ENCODE data around the gene TIAM2. TPM values are rescaled to one million over a fixed set of nuclear protein-coding genes. Genes with fewer than 3 reads are reported as not detected.
"Not testable (repeated sequence)": the region's sequence is repeated elsewhere in the genome, so short reads cannot be mapped to it uniquely, and the experiment has no call there.

TIAM2 gene
- total RNA-seq, 2 experiments from 2014 or later = 4.4 to 5.3 TPM

GRCh38 chr6:155100591-155100990 is 105.5 kb downstream of the TIAM2 start:
- Histone ChIP-seq H3K27ac (ENCODE audit: low read depth in 1 of 2, low read length in 2 of 2) (no peak overlapping the region), H3K9me3 (ENCODE audit: control insufficient read depth in 1 of 2, insufficient read depth in 1 of 2, low read length in 2 of 2) (peaks cover 0 to 3% of the 10 kb centered on the region in 2 experiments), H3K27me3 (ENCODE audit: control insufficient read depth in 1 of 2, insufficient read depth in 2 of 2, low read length in 2 of 2) (no peaks in the 10 kb centered on the region), H3K4me1 (ENCODE audit: insufficient read depth, low read length) (no peaks in the 10 kb centered on the region), H3K36me3 (ENCODE audit: insufficient read depth, low read length) (no peaks in the 10 kb centered on the region), H3K4me3 (ENCODE audit: low read length) (no peak overlapping the region)
- Mint-ChIP-seq H3K36me3 (ENCODE audit: low read depth) (no peaks in the 10 kb centered on the region), H3K27me3 (no peaks in the 10 kb centered on the region), H3K4me3 (no peak overlapping the region), H3K27ac (no peak overlapping the region), H3K4me1 (ENCODE audit: low read depth) (no peaks in the 10 kb centered on the region), H3K9me3 (peaks cover 6% of the 10 kb centered on the region)
- ATAC-seq (ENCODE audit: poor library complexity) (no peak), DNase-seq (no peak)
- CTCF ChIA-PET = no interaction called here
- no peak for TF ChIP-seq CTCF (IDR thresholded peaks at IDR 0.05)
- intact Hi-C loops (cut with DNase I, micrococcal nuclease) = no loop called here
- POLR2A ChIA-PET = no interaction called here

GRCh38 chr6:155103083-155103645 is 108.0 kb downstream of the TIAM2 start:
- H3K4me3 Mint-ChIP-seq; H3K27me3 Mint-ChIP-seq; H3K4me1 Mint-ChIP-seq (ENCODE audit: low read depth); CTCF ChIA-PET; H3K27ac ChIP-seq (ENCODE audit: low read depth in 1 of 2, low read length in 2 of 2); H3K36me3 Mint-ChIP-seq (ENCODE audit: low read depth); H3K4me3 ChIP-seq (ENCODE audit: low read length); H3K27me3 ChIP-seq (ENCODE audit: control insufficient read depth in 1 of 2, insufficient read depth in 2 of 2, low read length in 2 of 2); H3K27ac Mint-ChIP-seq; H3K36me3 ChIP-seq (ENCODE audit: insufficient read depth, low read length); H3K9me3 Mint-ChIP-seq; ATAC-seq (ENCODE audit: poor library complexity); DNase-seq; POLR2A ChIA-PET; H3K4me1 ChIP-seq (ENCODE audit: insufficient read depth, low read length); intact Hi-C loops (cut with DNase I, micrococcal nuclease); H3K9me3 ChIP-seq (ENCODE audit: control insufficient read depth in 1 of 2, insufficient read depth in 1 of 2, low read length in 2 of 2): not testable (repeated sequence)

GRCh38 chr6:155103816-155104366 is 108.8 kb downstream of the TIAM2 start:
- CTCF ChIA-PET = no interaction called here
- Mint-ChIP-seq H3K27ac (no peak overlapping the region), H3K4me1 (ENCODE audit: low read depth) (peaks cover 5% of the 10 kb centered on the region), H3K9me3 (no peaks in the 10 kb centered on the region), H3K36me3 (ENCODE audit: low read depth) (no peaks in the 10 kb centered on the region), H3K27me3 (peaks cover 10% of the 10 kb centered on the region), H3K4me3 (no peak overlapping the region)
- ATAC-seq (ENCODE audit: poor library complexity) (no peak), DNase-seq (peak in 2 of 14 experiments; percentile 37 to 60)
- H3K4me3 ChIP-seq (ENCODE audit: low read length) = no peak overlapping the region
- POLR2A ChIA-PET = interaction anchor here (0.9 kb wide), 1 partner anchor 13 kb away, joined by 5 read pairs; no protein-coding TSS in a partner anchor
- no peaks in the 10 kb centered on the region for H3K36me3 ChIP-seq (ENCODE audit: insufficient read depth, low read length)
- H3K4me1 ChIP-seq (ENCODE audit: insufficient read depth, low read length) = peaks cover 2% of the 10 kb centered on the region
- H3K27me3 ChIP-seq (ENCODE audit: control insufficient read depth in 1 of 2, insufficient read depth in 2 of 2, low read length in 2 of 2) = peaks cover 0 to 2% of the 10 kb centered on the region in 2 experiments
- H3K9me3 ChIP-seq (ENCODE audit: control insufficient read depth in 1 of 2, insufficient read depth in 1 of 2, low read length in 2 of 2) = no peaks in the 10 kb centered on the region
- no peak overlapping the region for H3K27ac ChIP-seq (ENCODE audit: low read depth in 1 of 2, low read length in 2 of 2)
- intact Hi-C loops (cut with DNase I, micrococcal nuclease) = no loop called here
- no peak for TF ChIP-seq CTCF (IDR thresholded peaks at IDR 0.05)

Data from CD4-positive, alpha-beta T cell (primary cell).